Naive thymus-derived CD4-positive, alpha-beta T cell (primary cell): ENCODE data around the gene ASF1B. TPM values are rescaled to one million over a fixed set of nuclear protein-coding genes. Genes with fewer than 3 reads are reported as not detected.

Source experiments
- ATAC-seq: fragments of 150-1000 bp; cut with Tn5 transposase; 2 replicates; pipeline ENCODE4 v1.10.0; 2021; ENCODE audit warnings: mild to moderate bottlenecking, moderate library complexity
- CTCF ChIA-PET: fragments of 350-600 bp; sonication (Branson Sonifier 250); formaldehyde crosslinking; loops from one replicate; lab custom pipeline; 2021; ENCODE audit warnings: antibody characterized with exemption; lab: Charles Lee
- POLR2A ChIA-PET: fragments of 350-600 bp; sonication (Branson Sonifier 250); formaldehyde crosslinking; loops from one replicate; lab custom pipeline; 2021; ENCODE audit warnings: antibody characterized with exemption, inconsistent platforms; lab: Charles Lee
- DNase-seq, 9 donors: peaks; one replicate each; pipeline versions ENCODE4 v3.0.0 to v3.0.0-alpha.2; 2020 to 2022; ENCODE audit warnings: mixed read lengths in 1 of 9
- H3K27ac ChIP-seq: one replicate; pipeline ENCODE4 v1.7.0; 2013; ENCODE audit warnings: mild to moderate bottlenecking, low read depth, low read length, moderate library complexity
- H3K27me3 ChIP-seq, 2 donors: one replicate each; pipeline ENCODE4 v1.7.0; 2013; ENCODE audit warnings: low read length in 2 of 2, mild to moderate bottlenecking in 2 of 2, moderate library complexity in 2 of 2; ENCODE audit not compliant: control insufficient read depth in 2 of 2, insufficient read depth in 2 of 2
- H3K36me3 ChIP-seq, 3 experiments: 1 replicate in 2 of 3; 2 replicates in 1 of 3; pipeline ENCODE4 v1.7.0; 2013; ENCODE audit warnings: low read length in 3 of 3, mild to moderate bottlenecking in 3 of 3, moderate library complexity in 1 of 3; ENCODE audit not compliant: insufficient read depth in 3 of 3, control insufficient read depth in 2 of 3
- H3K4me1 ChIP-seq, 2 donors: one replicate each; pipeline ENCODE4 v1.7.0; 2013; ENCODE audit warnings: low read length in 2 of 2, mild to moderate bottlenecking in 2 of 2, moderate library complexity in 1 of 2; ENCODE audit not compliant: control insufficient read depth in 2 of 2, insufficient read depth in 2 of 2
- H3K4me3 ChIP-seq: 2 replicates; pipeline ENCODE4 v1.7.0; 2013; ENCODE audit warnings: mild to moderate bottlenecking, low read length
- H3K9me3 ChIP-seq, 3 experiments: 1 replicate in 2 of 3; 2 replicates in 1 of 3; pipeline ENCODE4 v1.7.0; 2013; ENCODE audit warnings: low read length in 3 of 3; ENCODE audit not compliant: control insufficient read depth in 2 of 3
- H3K27ac Mint-ChIP-seq, 9 donors: one replicate each; pipeline ENCODE4 v1.8.0; 2020 to 2022; ENCODE audit warnings: mixed read lengths in 9 of 9, mild to moderate bottlenecking in 8 of 9, moderate library complexity in 5 of 9, inconsistent platforms in 2 of 9
- H3K27me3 Mint-ChIP-seq, 5 donors: one replicate each; pipeline ENCODE4 v1.8.0; 2021 to 2022; ENCODE audit warnings: mixed read lengths in 5 of 5, mild to moderate bottlenecking in 1 of 5
- H3K36me3 Mint-ChIP-seq, 5 donors: one replicate each; pipeline ENCODE4 v1.8.0; 2020 to 2022; ENCODE audit warnings: mixed read lengths in 5 of 5, mild to moderate bottlenecking in 3 of 5, inconsistent platforms in 1 of 5
- H3K4me1 Mint-ChIP-seq, 7 donors: one replicate each; pipeline ENCODE4 v1.8.0; 2020 to 2022; ENCODE audit warnings: mixed read lengths in 7 of 7, mild to moderate bottlenecking in 3 of 7, inconsistent platforms in 1 of 7
- H3K4me3 Mint-ChIP-seq, 10 donors: one replicate each; pipeline ENCODE4 v1.8.0; 2020 to 2022; ENCODE audit warnings: mild to moderate bottlenecking in 10 of 10, mixed read lengths in 10 of 10, moderate library complexity in 6 of 10, inconsistent platforms in 2 of 10
- H3K9me3 Mint-ChIP-seq, 11 donors: one replicate each; pipeline ENCODE4 v1.8.0; 2020 to 2022; ENCODE audit warnings: mixed read lengths in 11 of 11, mild to moderate bottlenecking in 4 of 11, inconsistent platforms in 1 of 11, moderate library complexity in 1 of 11
- intact Hi-C, 2 donors: fragments of 100-400 bp; cut with micrococcal nuclease; formaldehyde crosslinking; loops; one replicate each; pipeline ENCODE4 v1.15.1; 2023
- polyA plus RNA-seq, 2 donors: library from polyadenylated mRNA; unstranded; fragments of 300-500 nt; fragmentation: Illumina TruSeq; gene quantifications; one replicate each; pipeline ENCODE4 v1.2.3, GENCODE V29; 2021
- total RNA-seq, 6 experiments: library from RNA in 5 of 6; stranded (reverse) in 5 of 6; gene quantifications; 1 replicate in 5 of 6; 2 replicates in 1 of 6; pipeline ENCODE4 v1.2.3 and lab custom pipeline; 2021 to 2026

Gene ASF1B
- total and polyA plus RNA-seq, 7 experiments from 2014 or later, result 0.98 to 79.0 (median 2.4) TPM

DNA sequence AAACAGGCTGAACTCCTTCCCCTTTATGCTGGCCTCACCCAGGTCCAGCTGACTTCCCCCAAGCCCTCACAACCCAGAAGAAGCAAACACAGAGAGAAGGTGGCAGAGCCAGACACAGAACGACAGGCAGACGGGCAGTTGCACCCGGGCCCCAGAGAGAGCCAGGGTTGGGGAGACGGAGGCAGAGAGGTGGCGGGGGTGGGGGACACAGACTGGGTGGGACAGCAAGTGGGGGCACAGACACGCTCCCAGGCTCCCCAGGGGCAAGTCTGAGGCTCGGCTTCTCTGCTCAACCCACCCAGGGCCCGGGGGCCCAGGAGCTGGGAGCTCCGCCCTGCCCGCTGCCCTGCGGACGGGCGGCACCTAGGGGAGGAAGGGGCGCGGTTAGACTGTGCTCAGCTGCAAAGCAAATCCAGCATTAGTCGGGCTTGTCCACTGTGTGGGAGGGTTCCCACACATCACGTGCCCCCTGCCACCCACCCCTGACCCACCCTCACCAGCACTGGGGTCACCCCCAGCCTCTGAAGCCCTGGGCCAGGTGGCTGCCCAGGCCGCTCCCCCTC is 31.3 kb upstream of the ASF1B start:
- Mint-ChIP-seq H3K9me3 (peaks cover 0 to 3% (median 0%) of the 10 kb centered on the region in 11 donors), H3K27ac (peak overlapping the region; percentile 77 to 97 (median 94)), H3K4me1 (peaks cover 18 to 31% (median 26%) of the 10 kb centered on the region in 7 donors), H3K27me3 (no peaks in the 10 kb centered on the region), H3K4me3 (peak overlapping the region; percentile 75 to 97 (median 88)), H3K36me3 (peaks cover 11 to 28% (median 15%) of the 10 kb centered on the region in 5 donors)
- ChIA-PET CTCF (interaction anchor here (0.6 to 1.6 kb wide), 9 partner anchors 9 to 326 kb away, joined by 3 to 8 read pairs (median 3); partner anchors contain the start of gene ASF1B), POLR2A (interaction anchor here (0.6 to 3.0 kb wide), 11 partner anchors 9 to 188 kb away, joined by 3 to 22 read pairs (median 4); partner anchors contain the start of gene ASF1B)
- Histone ChIP-seq H3K4me1 (peaks cover 11 to 15% of the 10 kb centered on the region in 2 donors), H3K36me3 (peaks cover 0 to 37% (median under 1%) of the 10 kb centered on the region in 3 experiments), H3K4me3 (peak overlapping the region; percentile 50), H3K9me3 (no peaks in the 10 kb centered on the region), H3K27me3 (no peaks in the 10 kb centered on the region), H3K27ac (peak overlapping the region; percentile 68)
- intact Hi-C loops, result loop anchor here (1.0 to 2.0 kb wide), 3 partner anchors 18 to 30 kb away; no protein-coding TSS in a partner anchor
- DNase-seq (peak in 6 of 9 donors; percentile 15 to 49 (median 32)), ATAC-seq (peak; percentile 80)

DNA sequence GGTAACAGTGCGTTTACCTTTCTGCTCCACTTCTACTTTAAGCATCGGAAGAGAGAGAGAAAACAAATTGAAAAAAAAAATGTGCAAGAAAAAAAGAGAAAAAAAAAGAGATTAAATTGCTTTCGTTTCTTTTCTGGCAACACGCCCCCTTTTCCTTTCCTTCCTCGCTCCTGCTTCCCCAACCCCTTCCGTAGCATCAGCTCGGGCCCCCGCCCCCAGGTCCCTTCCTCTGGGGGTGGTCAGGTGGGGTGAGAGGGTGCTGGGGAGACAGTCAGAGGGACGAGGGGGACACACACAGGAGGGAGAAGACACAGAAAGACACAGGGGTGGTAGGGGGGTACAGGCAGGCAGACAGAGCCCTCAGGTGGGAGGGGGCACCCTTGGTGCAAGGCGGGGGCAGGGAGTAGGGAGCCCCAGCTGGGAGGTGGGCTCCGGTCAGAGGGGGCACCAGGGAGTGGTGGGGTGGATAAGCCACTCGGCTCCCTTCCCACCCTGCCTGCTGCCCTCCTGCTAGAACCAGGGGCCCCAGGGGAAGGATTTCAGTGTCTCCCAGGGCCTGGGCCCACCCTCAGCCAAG is 30.7 kb upstream of the ASF1B start:
- Mint-ChIP-seq H3K36me3 (peaks cover 11 to 33% (median 15%) of the 10 kb centered on the region in 5 donors), H3K27ac (peak overlapping the region; percentile 77 to 97 (median 94)), H3K4me3 (peak overlapping the region; percentile 75 to 97 (median 88)), H3K27me3 (no peaks in the 10 kb centered on the region), H3K9me3 (peaks cover 0 to 3% (median 0%) of the 10 kb centered on the region in 11 donors), H3K4me1 (peaks cover 18 to 31% (median 26%) of the 10 kb centered on the region in 7 donors)
- intact Hi-C loops, result loop anchor here (1.0 to 2.0 kb wide), 3 partner anchors 18 to 30 kb away; no protein-coding TSS in a partner anchor
- DNase-seq (peak in 6 of 9 donors; percentile 11 to 42 (median 31)), ATAC-seq (peak; percentile 19)
- H3K4me3 ChIP-seq, result peak overlapping the region; percentile 50
- no peaks in the 10 kb centered on the region for H3K9me3 ChIP-seq
- no peaks in the 10 kb centered on the region for H3K27me3 ChIP-seq
- ChIA-PET POLR2A (interaction anchor here (0.6 to 3.0 kb wide), 11 partner anchors 8 to 189 kb away, joined by 3 to 22 read pairs (median 5); partner anchors contain the start of gene ASF1B), CTCF (interaction anchor here (0.6 to 1.6 kb wide), 4 partner anchors 30 to 185 kb away, joined by 3 to 8 read pairs (median 4); partner anchors contain the start of gene ASF1B)
- H3K36me3 ChIP-seq, result peaks cover 0 to 38% (median 3%) of the 10 kb centered on the region in 3 experiments
- peak overlapping the region; percentile 68 for H3K27ac ChIP-seq
- H3K4me1 ChIP-seq, result peaks cover 11 to 15% of the 10 kb centered on the region in 2 donors

DNA sequence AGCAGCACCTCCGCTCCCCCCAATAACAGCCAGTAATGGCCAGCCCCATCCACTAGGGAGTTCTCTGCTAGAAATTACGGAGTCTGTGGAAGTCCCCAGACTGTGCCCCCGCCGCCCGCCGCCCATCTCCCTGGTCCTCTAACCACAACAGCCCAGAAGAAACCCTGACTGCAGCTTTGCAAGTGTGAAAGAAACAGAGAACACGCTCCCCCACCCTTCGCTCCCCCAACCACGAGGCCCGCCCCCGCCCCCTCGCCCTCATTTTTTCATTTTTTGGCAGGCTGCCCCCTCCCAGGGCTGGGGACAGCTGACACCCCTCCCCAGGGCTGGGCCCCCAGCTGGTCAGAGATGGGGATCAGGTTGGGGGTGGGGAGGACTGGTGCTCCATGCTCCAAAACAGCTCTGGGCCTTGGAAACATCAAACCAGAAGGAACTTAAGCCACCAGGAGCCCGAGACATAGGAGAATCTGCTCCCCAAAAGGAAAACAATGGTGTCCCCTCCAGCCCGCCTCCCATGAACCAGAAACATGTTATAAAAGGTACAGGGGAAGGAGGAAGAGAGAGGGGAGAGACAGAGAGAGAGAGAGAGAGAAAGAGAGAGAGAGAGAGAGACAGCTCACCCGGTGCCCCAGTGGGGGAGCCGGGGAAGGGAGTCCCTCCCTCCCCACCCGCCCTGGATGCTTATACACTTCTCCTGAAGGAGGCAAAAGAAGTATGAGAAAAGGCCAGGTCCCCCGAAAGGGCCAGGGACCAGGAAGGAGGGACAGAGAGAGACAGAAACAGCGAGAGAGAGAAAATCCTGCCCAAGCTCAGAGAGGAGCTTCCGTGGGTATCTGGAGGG is 29.8 kb upstream of the ASF1B start:
- ATAC-seq (peak; percentile 31), DNase-seq (peak in 6 of 9 donors; percentile 16 to 40 (median 32))
- H3K4me1 ChIP-seq, result peaks cover 11 to 15% of the 10 kb centered on the region in 2 donors
- no peaks in the 10 kb centered on the region for H3K9me3 ChIP-seq
- peak overlapping the region; percentile 77 to 97 (median 94) for H3K27ac Mint-ChIP-seq
- no peaks in the 10 kb centered on the region for H3K27me3 ChIP-seq
- H3K36me3 Mint-ChIP-seq, result peaks cover 8 to 25% (median 13%) of the 10 kb centered on the region in 5 donors
- H3K36me3 ChIP-seq, result peaks cover 0 to 39% (median 3%) of the 10 kb centered on the region in 3 experiments
- peak overlapping the region; percentile 50 for H3K4me3 ChIP-seq
- ChIA-PET POLR2A (interaction anchor here (0.5 to 3.0 kb wide), 7 partner anchors 7 to 342 kb away, joined by 3 to 22 read pairs (median 6); partner anchors contain the start of gene ASF1B), CTCF (interaction anchor here (0.8 kb wide), 1 partner anchor 30 kb away, joined by 3 read pairs; the partner anchor contains the start of gene ASF1B)
- no peaks in the 10 kb centered on the region for H3K27me3 Mint-ChIP-seq
- peak overlapping the region; percentile 68 for H3K27ac ChIP-seq
- peaks cover 18 to 31% (median 26%) of the 10 kb centered on the region in 7 donors for H3K4me1 Mint-ChIP-seq
- peak overlapping the region; percentile 75 to 97 (median 88) for H3K4me3 Mint-ChIP-seq
- H3K9me3 Mint-ChIP-seq, result peaks cover 0 to 3% (median 0%) of the 10 kb centered on the region in 11 donors
- intact Hi-C loops, result loop anchor here in 1 of 2 donors (2.0 kb wide), 1 partner anchor 17 kb away; no protein-coding TSS in a partner anchor

DNA sequence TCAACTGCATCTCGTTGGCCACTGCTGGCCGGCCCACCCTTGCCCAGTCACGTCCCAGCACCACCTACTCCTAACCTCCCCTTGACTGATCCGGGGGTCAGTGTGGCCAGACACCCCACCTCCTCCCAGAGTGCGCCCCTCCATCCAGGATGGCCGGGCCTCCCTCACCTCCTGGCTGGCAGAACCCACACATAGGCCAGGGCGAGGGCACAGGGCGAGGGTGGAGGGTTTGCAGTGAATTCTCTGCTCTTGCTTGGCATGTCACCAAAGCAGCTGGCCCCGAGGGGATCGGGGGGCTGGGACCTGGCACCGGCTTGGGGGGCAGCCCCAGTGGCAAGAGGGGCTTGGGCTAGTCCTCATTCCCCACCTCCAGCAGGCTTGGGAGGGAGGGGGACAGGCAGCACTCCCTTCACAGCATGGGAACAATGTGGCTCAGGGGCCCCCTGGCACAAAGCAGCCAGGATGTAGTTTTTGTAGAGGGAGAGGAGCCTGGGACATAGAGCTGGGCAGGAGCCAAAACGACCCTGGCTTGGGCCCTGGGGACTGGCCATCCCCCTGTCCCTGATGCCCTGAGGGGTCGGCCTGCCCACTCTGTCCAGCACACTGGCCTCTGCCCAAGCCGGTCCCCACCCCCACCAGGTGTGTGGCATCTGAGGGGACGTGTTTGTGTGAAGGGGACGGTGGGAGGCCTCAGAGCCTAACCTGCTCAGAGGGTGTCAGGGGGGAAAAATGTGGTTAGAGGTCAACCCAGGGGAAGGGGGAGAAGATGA is 28.5 kb upstream of the ASF1B start:
- no peaks in the 10 kb centered on the region for H3K9me3 Mint-ChIP-seq
- no peak overlapping the region for H3K4me3 ChIP-seq
- peaks cover 0 to 12% (median under 1%) of the 10 kb centered on the region in 5 donors for H3K36me3 Mint-ChIP-seq
- H3K36me3 ChIP-seq, result peaks cover 0 to 32% (median 3%) of the 10 kb centered on the region in 3 experiments
- DNase-seq (no peak), ATAC-seq (no peak)
- H3K27ac ChIP-seq, result no peak overlapping the region
- POLR2A ChIA-PET, result no interaction called here
- H3K4me3 Mint-ChIP-seq, result peak overlapping the region in 1 of 10 donors; percentile 94
- no peaks in the 10 kb centered on the region for H3K27me3 Mint-ChIP-seq
- H3K27ac Mint-ChIP-seq, result peak overlapping the region in 1 of 9 donors; percentile 14
- H3K9me3 ChIP-seq, result no peaks in the 10 kb centered on the region
- H3K27me3 ChIP-seq, result no peaks in the 10 kb centered on the region
- intact Hi-C loops, result no loop called here
- H3K4me1 Mint-ChIP-seq, result peaks cover 18 to 31% (median 22%) of the 10 kb centered on the region in 7 donors
- H3K4me1 ChIP-seq, result peaks cover 11 to 15% of the 10 kb centered on the region in 2 donors
- CTCF ChIA-PET, result no interaction called here

DNA sequence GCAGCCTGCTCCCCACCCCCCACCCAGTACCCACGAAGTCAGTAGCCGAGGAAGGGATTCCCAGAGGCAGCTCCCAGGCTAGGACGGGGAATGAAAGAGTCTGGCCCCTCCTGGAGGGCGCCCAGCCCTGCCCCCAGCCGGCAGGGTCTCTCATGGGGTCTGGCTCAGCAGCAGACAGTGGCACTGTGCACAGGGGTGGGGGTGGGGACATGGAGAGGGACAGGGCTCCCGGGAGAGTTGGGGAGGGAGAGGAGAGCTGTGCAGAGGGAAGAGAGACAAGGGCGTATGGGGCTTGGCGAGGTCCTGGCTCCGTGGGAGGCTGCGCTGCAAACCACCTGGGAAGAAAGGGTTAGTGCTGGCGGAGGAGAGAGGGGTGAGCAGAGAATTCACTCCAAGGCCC is 27.7 kb upstream of the ASF1B start:
- Mint-ChIP-seq H3K36me3 (peaks cover 0 to 10% (median 0%) of the 10 kb centered on the region in 5 donors), H3K4me3 (no peak overlapping the region)
- CTCF ChIA-PET, result no interaction called here

More for the DNA sequence above, 27.7 kb upstream of the ASF1B start:
- peaks cover 0 to 35% (median 3%) of the 10 kb centered on the region in 3 experiments for H3K36me3 ChIP-seq
- ATAC-seq (no peak), DNase-seq (no peak)
- no peaks in the 10 kb centered on the region for H3K27me3 Mint-ChIP-seq
- no peaks in the 10 kb centered on the region for H3K9me3 ChIP-seq
- intact Hi-C loops, result no loop called here
- peak overlapping the region in 1 of 9 donors; percentile 38 for H3K27ac Mint-ChIP-seq
- POLR2A ChIA-PET, result interaction anchor here (0.9 kb wide), 1 partner anchor 16 kb away, joined by 3 read pairs; no protein-coding TSS in a partner anchor
- peaks cover 11 to 15% of the 10 kb centered on the region in 2 donors for H3K4me1 ChIP-seq
- peaks cover 18 to 31% (median 22%) of the 10 kb centered on the region in 7 donors for H3K4me1 Mint-ChIP-seq
- no peak overlapping the region for H3K27ac ChIP-seq
- no peaks in the 10 kb centered on the region for H3K9me3 Mint-ChIP-seq
- no peak overlapping the region for H3K4me3 ChIP-seq
- H3K27me3 ChIP-seq, result no peaks in the 10 kb centered on the region
